K562 (cell line): ENCODE measurements around the gene FAM240A. TPM values are rescaled to one million over a fixed set of nuclear protein-coding genes. Genes with fewer than 3 reads are reported as not detected.
A peak's percentile ranks its signal among the peaks of the same experiment; 100 is the strongest.

Experiments
- E2F1 ChIP-seq: sonication (generic); formaldehyde crosslinking; IDR thresholded peaks from 2 replicates; pipeline ENCODE4 v1.8.1; 2023; ENCODE audit warnings: mild to moderate bottlenecking, missing genetic modification reagents, moderate library complexity
- FOXJ3 ChIP-seq: sonication (generic); formaldehyde crosslinking; IDR thresholded peaks from 2 replicates; pipeline ENCODE4 v1.4.0; 2020; ENCODE audit warnings: mild to moderate bottlenecking, missing genetic modification reagents
- HDAC2 ChIP-seq: fragments of 450-650 bp; IDR thresholded peaks from 2 replicates; pipeline ENCODE4 v1.6.1; 2016; ENCODE audit warnings: mild to moderate bottlenecking
- MXI1 ChIP-seq: IDR thresholded peaks from 2 replicates; pipeline ENCODE4 v1.6.1; 2011; ENCODE audit warnings: low read depth, mild to moderate bottlenecking, improper control_type of control experiment, low read length
- POLR2AphosphoS5 ChIP-seq: IDR thresholded peaks from 2 replicates; pipeline ENCODE4 v1.6.1; 2011; ENCODE audit warnings: mild to moderate bottlenecking, low read depth, low read length, moderate library complexity; ENCODE audit not compliant: control insufficient read depth, insufficient read depth
- ZBTB17 ChIP-seq: fragments of 450-650 bp; formaldehyde crosslinking; IDR thresholded peaks from 2 replicates; pipeline ENCODE4 v1.4.0; 2020; ENCODE audit warnings: mild to moderate bottlenecking
- polyA plus RNA-seq, 8 experiments: library from polyadenylated mRNA; depleted of rRNA in 4 of 8; stranded (reverse) in 5 of 8; unstranded in 3 of 8; fragments of >200 nt; fragmentation: Nextera tagmentation in 2 of 8; fragmentation: Illumina TruSeq in 1 of 8; extraction: Ambion mirVana in 2 of 8; extraction: Trizol in 1 of 8; gene quantifications; 2 replicates each; pipeline versions ENCODE4 v1.2.1 to v1.2.3, GENCODE V29; 2011 to 2014; ENCODE audit warnings: inconsistent platforms in 1 of 8, missing spikeins in 1 of 8
- total RNA-seq, 7 experiments: library from RNA; depleted of rRNA in 6 of 7; stranded (reverse); fragments of >200 nt in 6 of 7; fragmentation: Illumina TruSeq in 2 of 7; extraction: Trizol in 2 of 7; gene quantifications; 2 replicates each; pipeline versions ENCODE4 v1.2.1 to v1.2.3, GENCODE V29; 2011 to 2021; ENCODE audit warnings: low replicate concordance in 1 of 7
- TF ChIP-seq, protein P1 (sequence below), 2 experiments: fragments of 450-650 bp; IDR thresholded peaks; 2 replicates each; pipeline ENCODE4 v1.6.1; 2016; ENCODE audit warnings: mild to moderate bottlenecking in 2 of 2, borderline replicate concordance in 1 of 2, low read depth in 1 of 2, moderate library complexity in 1 of 2
- TF ChIP-seq, protein P2 (sequence below): fragments of 450-650 bp; formaldehyde crosslinking; IDR thresholded peaks from 2 replicates; pipeline ENCODE4 v1.4.0; 2022; ENCODE audit warnings: missing genetic modification characterization
- TF ChIP-seq, protein P3 (sequence below), 2 experiments: IDR thresholded peaks; 2 replicates each; pipeline ENCODE4 v1.6.1; 2012; ENCODE audit warnings: improper control_type of control experiment in 2 of 2, low read depth in 2 of 2, low read length in 2 of 2, borderline replicate concordance in 1 of 2

The FAM240A gene
- total and polyA plus RNA-seq, 9 of the 15 experiments (the other 6 are each of a cell fraction or from before 2014, with no cell fraction given), result not detected

DNA sequence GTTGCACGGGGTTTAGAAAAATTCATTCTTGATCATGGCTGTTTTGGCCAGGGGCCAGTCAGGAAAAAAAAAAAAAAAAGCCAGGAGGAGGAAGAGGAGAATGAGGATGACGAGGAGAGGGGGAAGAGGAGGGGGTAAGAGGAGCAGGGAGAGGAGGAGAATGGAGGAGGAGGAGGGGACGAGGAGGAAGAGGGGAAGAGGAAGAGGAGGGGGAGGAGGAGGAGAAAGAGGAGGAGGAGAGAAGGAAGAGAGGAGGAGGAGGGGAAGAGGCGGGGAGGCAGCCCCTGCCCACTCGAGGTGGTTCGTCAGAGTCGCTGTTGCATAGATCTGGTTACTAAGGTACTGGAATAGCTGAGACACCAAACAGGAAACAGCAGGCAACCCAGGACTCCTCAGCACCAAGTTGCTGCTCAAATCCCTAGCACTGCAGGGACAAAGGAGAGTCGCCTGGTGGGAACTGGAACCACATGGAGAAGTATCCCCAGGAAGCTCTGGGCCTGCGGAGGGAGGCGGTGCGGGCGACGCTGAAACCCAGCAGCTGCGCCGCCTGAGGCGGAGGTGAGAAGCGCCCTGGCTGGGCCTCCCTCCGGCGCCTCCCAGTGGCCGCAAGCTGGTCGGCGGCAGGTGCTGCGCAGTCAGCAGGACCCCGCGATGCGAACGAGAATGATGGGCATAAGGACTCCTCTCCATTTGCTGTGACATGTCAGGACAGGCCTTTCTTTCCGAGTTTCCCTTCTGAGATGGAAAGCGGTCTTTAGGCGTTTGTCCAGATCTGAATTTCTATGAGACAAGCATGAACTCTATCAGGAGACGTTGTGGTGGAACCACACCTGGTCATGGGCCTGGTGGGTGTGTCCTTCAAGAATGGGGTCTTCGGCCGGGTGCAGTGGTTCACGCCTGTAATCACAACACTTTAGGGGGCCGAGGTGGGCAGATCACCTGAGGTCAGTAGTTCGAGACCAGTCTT, 17.5 kb downstream of the FAM240A start (continued):
- TF ChIP-seq, protein P1, sequence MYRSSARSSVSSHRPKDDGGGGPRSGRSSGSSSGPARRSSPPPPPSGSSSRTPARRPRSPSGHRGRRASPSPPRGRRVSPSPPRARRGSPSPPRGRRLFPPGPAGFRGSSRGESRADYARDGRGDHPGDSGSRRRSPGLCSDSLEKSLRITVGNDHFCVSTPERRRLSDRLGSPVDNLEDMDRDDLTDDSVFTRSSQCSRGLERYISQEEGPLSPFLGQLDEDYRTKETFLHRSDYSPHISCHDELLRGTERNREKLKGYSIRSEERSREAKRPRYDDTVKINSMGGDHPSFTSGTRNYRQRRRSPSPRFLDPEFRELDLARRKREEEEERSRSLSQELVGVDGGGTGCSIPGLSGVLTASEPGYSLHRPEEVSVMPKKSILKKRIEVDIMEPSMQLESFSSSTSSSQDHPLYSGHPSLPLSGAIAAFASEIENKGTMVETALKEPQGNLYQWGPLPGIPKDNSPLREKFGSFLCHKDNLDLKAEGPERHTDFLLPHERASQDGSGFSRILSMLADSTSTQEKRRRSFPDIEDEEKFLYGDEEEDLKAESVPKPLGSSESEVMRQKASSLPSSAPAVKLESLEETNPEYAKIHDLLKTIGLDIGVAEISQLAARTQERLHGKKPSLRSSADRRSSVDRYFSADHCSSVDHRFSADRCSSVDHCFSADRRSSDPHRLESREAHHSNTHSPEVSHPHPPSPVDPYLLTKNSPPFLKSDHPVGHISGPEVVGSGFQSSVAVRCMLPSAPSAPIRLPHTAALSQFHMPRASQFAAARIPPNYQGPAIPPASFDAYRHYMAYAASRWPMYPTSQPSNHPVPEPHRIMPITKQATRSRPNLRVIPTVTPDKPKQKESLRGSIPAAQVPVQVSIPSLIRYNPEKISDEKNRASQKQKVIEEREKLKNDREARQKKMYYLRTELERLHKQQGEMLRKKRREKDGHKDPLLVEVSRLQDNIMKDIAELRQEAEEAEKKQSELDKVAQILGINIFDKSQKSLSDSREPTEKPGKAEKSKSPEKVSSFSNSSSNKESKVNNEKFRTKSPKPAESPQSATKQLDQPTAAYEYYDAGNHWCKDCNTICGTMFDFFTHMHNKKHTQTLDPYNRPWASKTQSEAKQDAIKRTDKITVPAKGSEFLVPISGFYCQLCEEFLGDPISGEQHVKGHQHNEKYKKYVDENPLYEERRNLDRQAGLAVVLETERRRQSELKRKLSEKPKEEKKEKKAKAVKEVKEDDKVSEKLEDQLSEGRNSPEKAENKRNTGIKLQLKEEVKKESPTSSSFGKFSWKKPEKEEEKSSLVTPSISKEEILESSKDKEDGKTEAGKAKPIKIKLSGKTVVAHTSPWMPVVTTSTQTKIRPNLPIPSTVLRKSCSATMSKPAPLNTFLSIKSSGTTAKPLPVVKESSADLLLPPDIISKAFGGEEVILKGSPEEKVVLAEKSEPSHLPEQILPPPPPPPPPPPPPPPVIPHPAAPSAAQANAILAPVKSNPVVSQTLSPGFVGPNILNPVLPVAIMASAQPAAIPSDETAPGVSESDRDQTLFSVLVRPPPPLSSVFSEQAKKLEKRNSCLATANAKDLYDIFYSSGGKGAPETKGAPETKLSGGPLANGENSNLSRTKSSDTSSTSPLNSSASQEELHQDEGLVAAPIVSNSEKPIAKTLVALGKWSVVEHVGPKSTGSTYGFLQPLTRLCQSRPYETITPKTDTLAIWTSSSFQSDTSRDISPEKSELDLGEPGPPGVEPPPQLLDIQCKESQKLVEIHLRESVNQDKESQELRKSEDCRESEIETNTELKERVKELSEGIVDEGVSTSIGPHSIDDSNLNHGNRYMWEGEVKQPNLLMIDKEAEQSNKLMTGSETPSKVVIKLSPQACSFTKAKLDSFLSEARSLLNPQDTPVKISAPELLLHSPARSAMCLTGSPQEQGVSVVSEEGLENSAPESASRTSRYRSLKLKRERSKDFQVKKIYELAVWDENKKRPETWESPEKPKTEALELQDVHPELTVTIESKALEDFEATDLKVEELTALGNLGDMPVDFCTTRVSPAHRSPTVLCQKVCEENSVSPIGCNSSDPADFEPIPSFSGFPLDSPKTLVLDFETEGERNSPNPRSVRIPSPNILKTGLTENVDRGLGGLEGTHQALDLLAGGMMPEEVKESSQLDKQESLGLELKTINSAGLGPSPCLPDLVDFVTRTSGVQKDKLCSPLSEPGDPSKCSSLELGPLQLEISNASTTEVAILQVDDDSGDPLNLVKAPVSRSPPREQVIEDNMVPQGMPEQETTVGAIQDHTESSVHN (IDR thresholded peaks at IDR 0.05; ENCODE audit: borderline replicate concordance in 1 of 2, low read depth in 1 of 2), result no peak
- TF ChIP-seq MXI1, result no peak
- TF ChIP-seq E2F1, result no peak
- TF ChIP-seq, protein P2, sequence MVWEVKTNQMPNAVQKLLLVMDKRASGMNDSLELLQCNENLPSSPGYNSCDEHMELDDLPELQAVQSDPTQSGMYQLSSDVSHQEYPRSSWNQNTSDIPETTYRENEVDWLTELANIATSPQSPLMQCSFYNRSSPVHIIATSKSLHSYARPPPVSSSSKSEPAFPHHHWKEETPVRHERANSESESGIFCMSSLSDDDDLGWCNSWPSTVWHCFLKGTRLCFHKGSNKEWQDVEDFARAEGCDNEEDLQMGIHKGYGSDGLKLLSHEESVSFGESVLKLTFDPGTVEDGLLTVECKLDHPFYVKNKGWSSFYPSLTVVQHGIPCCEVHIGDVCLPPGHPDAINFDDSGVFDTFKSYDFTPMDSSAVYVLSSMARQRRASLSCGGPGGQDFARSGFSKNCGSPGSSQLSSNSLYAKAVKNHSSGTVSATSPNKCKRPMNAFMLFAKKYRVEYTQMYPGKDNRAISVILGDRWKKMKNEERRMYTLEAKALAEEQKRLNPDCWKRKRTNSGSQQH (CRISPR knock-in tag), result 0 out of 2 replicates have a peak, but pooled peaks have one; percentile 18
- 0 out of 2 replicates have a peak, but pooled peaks have one; percentile 33 for TF ChIP-seq HDAC2
- TF ChIP-seq, protein P3, sequence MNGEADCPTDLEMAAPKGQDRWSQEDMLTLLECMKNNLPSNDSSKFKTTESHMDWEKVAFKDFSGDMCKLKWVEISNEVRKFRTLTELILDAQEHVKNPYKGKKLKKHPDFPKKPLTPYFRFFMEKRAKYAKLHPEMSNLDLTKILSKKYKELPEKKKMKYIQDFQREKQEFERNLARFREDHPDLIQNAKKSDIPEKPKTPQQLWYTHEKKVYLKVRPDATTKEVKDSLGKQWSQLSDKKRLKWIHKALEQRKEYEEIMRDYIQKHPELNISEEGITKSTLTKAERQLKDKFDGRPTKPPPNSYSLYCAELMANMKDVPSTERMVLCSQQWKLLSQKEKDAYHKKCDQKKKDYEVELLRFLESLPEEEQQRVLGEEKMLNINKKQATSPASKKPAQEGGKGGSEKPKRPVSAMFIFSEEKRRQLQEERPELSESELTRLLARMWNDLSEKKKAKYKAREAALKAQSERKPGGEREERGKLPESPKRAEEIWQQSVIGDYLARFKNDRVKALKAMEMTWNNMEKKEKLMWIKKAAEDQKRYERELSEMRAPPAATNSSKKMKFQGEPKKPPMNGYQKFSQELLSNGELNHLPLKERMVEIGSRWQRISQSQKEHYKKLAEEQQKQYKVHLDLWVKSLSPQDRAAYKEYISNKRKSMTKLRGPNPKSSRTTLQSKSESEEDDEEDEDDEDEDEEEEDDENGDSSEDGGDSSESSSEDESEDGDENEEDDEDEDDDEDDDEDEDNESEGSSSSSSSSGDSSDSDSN (IDR thresholded peaks at IDR 0.05; ENCODE audit: borderline replicate concordance in 1 of 2, low read depth in 2 of 2, low read length in 2 of 2), result peak in 1 of 2 experiments; percentile 85; a peak in 3 of 4 replicates
- TF ChIP-seq ZBTB17, result peak; percentile 34; the same call in 1 of the 2 replicates
- TF ChIP-seq POLR2AphosphoS5, result no peak
- TF ChIP-seq FOXJ3 (CRISPR knock-in tag), result no peak
